ENCODE results near the gene IFNG-AS1. TPM values are rescaled to one million over a fixed set of nuclear protein-coding genes. Genes with fewer than 3 reads are reported as not detected.

Gene IFNG-AS1
- total RNA-seq, 1 donor: 0.09 TPM

DNA sequence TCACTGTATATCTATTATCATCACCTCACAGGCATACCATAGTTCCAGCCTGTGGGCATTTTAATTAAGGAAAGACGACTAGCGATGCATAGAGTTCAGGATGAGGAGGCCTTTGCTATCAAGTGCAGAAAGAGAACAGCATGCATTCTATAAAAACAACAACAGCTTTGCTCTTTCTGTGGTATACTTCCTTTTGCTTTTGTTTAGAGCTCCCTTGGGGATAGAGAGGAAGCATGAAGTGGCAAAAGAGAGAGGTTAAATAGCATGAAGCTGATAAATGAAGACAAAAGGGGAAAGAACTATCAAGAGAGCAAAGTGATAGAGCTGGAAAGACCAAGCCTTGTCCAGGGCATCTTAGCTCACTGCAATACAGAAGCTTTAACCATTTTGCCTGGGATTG lies 23.5 kb downstream of the IFNG-AS1 start:
- no peak overlapping the region for H3K4me3 ChIP-seq (ENCODE audit: low read depth, low read length)
- no peak for DNase-seq (ENCODE audit: low read depth)
- no peak for TF ChIP-seq CTCF (IDR thresholded peaks at IDR 0.05; ENCODE audit: insufficient read depth, low read length)

DNA sequence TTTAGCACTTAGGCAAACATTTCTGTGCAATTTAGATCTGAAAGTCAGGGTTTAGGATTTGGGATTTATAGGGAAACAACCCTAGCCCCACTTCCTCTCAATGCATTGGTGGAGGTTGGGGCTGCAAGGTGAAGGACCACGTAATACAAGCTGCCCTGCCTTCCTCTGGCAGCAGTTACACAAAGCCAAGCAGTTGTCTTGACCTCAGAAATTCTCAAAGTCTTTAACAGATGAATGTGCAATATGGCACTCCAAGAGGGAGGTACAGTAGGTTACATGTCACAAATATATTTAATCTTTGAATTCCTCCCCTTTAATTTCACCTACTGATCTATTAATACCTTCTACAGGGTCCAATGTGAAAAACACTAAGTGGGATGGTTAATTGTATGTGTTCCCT lies 23.9 kb downstream of the IFNG-AS1 start:
- TF ChIP-seq CTCF (IDR thresholded peaks at IDR 0.05; ENCODE audit: insufficient read depth, low read length): no peak
- no peak overlapping the region for H3K4me3 ChIP-seq (ENCODE audit: low read depth, low read length)
- DNase-seq (ENCODE audit: low read depth): no peak

DNA sequence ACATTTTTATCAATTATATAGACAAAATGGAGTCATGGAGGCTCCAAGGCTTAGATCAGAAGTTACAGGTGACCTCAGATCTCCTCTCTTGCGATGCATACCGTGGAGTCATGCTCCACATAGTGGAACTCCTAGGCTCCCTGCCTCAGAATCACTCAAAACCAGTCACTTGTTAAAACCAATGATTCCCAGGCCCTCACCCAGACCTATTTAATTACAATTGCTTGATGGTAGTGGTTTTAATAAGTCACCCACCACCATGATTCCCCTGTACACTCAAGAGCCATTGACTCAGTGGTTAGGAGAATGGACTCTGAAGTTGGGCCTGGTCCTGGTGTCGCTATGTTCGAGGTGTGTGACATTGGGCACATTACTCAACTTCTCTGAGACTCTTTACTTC lies 26.9 kb downstream of the IFNG-AS1 start:
- TF ChIP-seq CTCF (IDR thresholded peaks at IDR 0.05; ENCODE audit: insufficient read depth, low read length): no peak
- H3K4me3 ChIP-seq (ENCODE audit: low read depth, low read length): no peak overlapping the region
- no peak for DNase-seq (ENCODE audit: low read depth)

- H3K4me3 ChIP-seq (ENCODE audit: low read depth, low read length): no peak overlapping the region
- no peak for TF ChIP-seq CTCF (IDR thresholded peaks at IDR 0.05; ENCODE audit: insufficient read depth, low read length)
- DNase-seq (ENCODE audit: low read depth): no peak
These were observed 29.1 kb downstream of the IFNG-AS1 start for GRCh38 chr12:68018315-68018714.

- H3K4me3 ChIP-seq (ENCODE audit: low read depth, low read length): no peak overlapping the region
- no peak for TF ChIP-seq CTCF (IDR thresholded peaks at IDR 0.05; ENCODE audit: insufficient read depth, low read length)
- DNase-seq (ENCODE audit: low read depth): no peak
These were observed 30.8 kb downstream of the IFNG-AS1 start for GRCh38 chr12:68020049-68020448.

DNA sequence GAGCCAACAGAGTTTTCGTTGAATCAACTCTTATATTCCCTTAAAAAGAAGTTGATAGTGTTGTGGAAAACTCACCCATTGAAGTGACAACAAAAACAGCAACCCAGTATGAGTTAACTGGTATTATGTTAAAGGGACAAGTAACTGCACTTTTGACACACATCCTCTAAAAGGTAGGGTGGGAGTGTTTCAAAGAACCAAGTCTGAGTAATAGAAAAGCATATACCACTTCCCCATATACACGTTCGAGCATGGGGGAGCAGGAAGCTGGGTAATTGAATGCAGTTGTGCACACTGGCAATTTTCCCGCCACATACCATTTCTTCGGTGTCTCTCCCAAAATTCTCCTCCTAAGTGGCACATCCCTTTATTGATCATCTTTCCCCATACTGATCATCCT lies 31.5 kb downstream of the IFNG-AS1 start:
- no peak for TF ChIP-seq CTCF (IDR thresholded peaks at IDR 0.05; ENCODE audit: insufficient read depth, low read length)
- H3K4me3 ChIP-seq (ENCODE audit: low read depth, low read length): no peak overlapping the region
- DNase-seq (ENCODE audit: low read depth): no peak

GRCh38 chr12:68028647-68029046 lies 39.4 kb downstream of the IFNG-AS1 start:
- H3K4me3 ChIP-seq (ENCODE audit: low read depth, low read length): no peak overlapping the region

More at GRCh38 chr12:68028647-68029046, 39.4 kb downstream of the IFNG-AS1 start:
- DNase-seq (ENCODE audit: low read depth): no peak
- TF ChIP-seq CTCF (IDR thresholded peaks at IDR 0.05; ENCODE audit: insufficient read depth, low read length): no peak

Data from fibroblast of the aortic adventitia (primary cell).